IPS-18c (cell line): ENCODE measurements around the gene SMAD1.

Experiments used
- H3K4me3 ChIP-seq: 2 replicates; pipeline ENCODE4 v1.7.0; 2013; ENCODE audit warnings: low read depth, mild to moderate bottlenecking, low read length, moderate library complexity; ENCODE audit not compliant: insufficient read depth
- H3K9me3 ChIP-seq: one replicate; pipeline ENCODE4 v1.6.1; 2013; ENCODE audit warnings: mild to moderate bottlenecking, low read length, moderate library complexity; ENCODE audit not compliant: control insufficient read depth, insufficient read depth

SMAD1 gene

DNA sequence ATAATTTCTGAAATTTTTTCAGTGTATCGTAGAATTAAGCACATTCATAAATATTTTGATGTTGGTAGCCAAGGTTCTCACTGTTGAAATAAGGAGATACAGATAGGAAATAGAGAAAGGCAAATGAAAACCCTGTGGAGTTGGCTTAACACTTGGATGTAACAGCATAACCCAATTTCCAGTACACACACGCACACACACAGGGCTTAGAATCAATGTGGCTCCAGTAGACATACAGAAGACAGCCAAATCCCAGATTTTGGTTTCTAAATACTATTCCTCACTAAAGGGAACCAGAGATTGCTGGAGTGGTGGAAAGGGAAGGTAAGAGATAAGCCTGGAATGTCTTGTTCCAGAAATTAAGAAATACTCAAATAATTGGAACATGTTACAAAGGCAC, 54.4 kb downstream of the SMAD1 start:
- H3K9me3 ChIP-seq: no peaks in the 10 kb centered on the region
- no peak overlapping the region for H3K4me3 ChIP-seq

DNA sequence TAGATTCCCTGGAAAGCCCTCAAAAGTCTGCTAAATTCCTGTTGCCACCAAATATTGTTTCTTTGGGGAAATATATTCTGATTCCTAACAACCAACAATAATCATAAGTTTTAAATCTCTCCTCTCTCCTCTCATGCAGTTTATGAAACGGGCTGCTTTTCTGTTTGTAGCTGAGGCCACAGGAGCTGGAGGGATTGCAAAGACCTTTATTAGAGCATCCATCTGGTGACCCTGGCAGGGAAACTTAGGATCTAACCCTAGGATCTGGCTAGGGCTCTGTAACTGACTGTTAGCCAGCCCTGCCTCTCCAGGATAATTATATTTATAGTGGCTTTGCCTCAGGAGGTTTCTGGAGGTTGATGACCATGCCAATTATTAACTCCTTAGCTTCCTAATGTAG, 56.9 kb downstream of the SMAD1 start:
- no peaks in the 10 kb centered on the region for H3K9me3 ChIP-seq
- H3K4me3 ChIP-seq: no peak overlapping the region

DNA sequence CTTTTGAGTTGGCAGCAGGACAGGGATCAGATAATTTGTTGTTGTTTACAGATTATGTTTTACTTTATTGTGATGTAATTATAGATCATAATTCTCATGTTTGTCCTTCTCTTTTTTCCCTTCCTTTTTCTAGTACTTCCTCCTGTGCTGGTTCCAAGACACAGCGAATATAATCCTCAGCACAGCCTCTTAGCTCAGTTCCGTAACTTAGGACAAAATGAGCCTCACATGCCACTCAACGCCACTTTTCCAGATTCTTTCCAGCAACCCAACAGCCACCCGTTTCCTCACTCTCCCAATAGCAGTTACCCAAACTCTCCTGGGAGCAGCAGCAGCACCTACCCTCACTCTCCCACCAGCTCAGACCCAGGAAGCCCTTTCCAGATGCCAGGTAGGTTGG, 58.0 kb downstream of the SMAD1 start:
- no peak overlapping the region for H3K4me3 ChIP-seq
- H3K9me3 ChIP-seq: no peaks in the 10 kb centered on the region

DNA sequence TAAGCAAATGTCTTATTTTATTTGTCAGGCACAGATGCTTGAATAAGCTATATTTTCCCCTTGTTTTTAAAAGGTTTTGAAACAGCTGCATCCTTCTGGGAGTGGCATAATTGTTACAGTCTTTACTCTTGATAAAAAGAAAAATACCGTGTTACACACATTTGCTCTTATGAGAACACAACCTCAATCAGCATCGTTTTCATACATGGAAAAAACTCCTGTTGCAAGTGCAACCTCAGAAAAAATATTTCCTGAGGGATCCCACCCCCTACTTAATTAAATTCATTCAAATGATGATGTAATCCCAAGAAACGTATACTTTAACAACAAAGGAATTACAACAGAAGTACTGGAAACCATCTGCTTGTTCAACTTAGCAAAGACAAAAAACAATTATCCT, 58.6 kb downstream of the SMAD1 start:
- Histone ChIP-seq H3K4me3 (no peak overlapping the region), H3K9me3 (no peaks in the 10 kb centered on the region)

DNA sequence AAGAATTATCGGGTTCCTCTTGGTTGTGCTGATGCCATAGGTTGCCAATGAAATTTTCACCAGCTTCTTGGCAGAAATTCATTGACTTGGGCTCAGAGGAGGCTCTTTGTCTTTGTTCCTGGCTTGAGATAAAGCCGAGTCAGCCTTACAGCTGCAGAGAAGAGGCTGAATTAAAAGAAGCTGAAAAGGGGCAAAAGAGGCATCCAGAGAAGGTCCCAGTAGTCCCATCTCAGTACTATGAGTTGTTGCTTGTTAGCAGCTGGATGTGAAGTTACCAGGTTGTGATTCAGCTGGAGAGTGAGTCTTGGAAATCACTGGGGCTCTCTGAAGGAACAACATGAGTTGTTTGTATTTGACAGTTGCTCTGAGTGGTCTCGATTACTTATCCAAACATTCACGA, 59.7 kb downstream of the SMAD1 start:
- no peaks in the 10 kb centered on the region for H3K9me3 ChIP-seq
- no peak overlapping the region for H3K4me3 ChIP-seq

DNA sequence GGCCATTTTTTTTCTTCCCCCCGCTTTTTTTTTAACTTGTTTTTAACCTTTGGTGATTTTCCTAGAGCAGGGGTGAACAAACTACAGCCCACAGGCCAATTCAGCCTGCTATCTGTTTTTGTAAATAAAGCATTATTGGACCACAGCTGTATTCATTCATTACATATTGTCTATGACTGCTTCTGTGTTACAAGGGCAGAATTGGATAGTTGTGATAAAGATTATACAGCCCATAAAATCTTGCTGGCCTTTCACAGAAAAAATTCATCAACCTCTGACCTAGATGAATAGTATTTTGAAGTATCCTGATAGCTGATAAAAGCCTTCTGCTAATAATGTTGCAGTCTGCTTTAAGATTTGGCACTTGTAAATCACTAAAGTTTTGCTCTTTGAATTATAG, 63.4 kb downstream of the SMAD1 start:
- Histone ChIP-seq H3K9me3 (no peaks in the 10 kb centered on the region), H3K4me3 (no peak overlapping the region)

DNA sequence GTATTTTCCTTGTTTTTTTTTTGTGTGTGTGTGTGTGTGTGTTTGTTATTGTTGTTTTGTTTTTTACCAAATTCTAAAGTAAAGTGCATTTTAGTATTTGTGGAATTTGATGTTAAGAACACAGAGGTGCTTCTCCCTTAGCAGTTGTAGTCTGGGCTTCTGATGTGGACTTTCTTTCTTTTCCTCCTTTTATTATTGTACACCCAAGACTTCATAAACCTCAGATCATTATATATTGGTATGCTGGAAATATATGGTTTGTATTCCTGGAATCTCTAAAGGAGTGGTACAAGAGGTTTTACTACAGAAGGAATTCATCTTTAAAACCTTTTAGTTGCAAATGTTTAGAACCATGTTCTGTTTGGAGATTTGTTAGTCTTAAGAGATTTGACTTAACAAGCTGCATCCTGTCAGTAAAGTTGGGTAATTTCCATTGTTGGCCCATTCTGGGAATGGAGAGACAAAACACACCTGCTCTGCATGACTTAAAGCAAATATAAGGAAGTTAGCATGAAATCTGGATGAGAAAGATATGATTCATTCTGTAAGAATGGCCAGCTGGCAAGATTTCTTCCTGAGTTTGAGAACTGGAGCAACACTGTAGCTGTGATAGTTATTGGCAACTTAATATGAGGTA, 64.0 kb downstream of the SMAD1 start:
- no peaks in the 10 kb centered on the region for H3K9me3 ChIP-seq
- no peak overlapping the region for H3K4me3 ChIP-seq

DNA sequence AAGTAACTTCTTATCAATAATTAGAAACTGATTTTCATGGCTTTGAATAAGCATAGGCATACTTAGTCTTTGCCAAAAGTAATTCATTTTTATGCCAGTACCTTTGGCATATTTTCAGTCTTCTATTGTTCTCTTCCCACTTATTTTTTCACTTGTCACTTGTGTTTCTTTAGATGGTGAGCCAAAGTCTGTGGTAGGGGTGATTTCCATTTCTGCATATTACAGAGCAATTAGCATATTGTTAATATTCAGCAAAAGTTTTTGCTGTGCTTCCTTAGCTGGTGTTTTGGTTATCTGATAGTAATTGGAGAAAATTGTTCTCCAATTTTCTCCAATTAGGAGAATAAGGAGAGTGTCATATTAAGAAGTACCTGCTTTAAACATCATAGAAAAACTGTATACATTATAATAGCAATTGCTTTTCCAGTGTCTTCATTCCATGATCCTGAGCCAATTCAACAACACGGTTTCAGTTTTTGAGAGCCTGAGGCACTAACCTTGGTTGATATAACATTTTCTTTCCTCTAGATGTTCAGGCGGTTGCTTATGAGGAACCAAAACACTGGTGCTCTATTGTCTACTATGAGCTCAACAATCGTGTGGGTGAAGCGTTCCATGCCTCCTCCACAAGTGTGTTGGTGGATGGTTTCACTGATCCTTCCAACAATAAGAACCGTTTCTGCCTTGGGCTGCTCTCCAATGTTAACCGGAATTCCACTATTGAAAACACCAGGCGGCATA, 64.7 kb downstream of the SMAD1 start:
- Histone ChIP-seq H3K9me3 (no peaks in the 10 kb centered on the region), H3K4me3 (no peak overlapping the region)

DNA sequence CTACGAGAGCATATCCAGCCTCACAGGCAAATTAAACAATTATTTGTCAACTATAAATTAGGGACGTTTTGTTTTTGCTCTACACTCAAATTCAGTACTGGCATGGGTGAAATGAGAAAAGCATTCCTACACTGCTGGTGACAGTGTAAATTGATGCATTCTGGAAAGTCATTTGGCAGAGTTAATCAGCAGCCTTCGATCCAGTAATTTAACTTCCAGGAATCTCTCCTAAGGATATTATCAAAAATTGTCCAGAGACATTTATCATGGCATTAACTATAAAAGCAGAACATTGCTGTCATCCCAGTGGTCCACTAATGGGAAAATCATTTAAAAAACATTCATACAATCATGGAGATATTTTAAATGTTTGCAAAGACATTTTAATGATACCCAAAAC, 70.0 kb downstream of the SMAD1 start:
- H3K4me3 ChIP-seq: no peak overlapping the region
- H3K9me3 ChIP-seq: no peaks in the 10 kb centered on the region

DNA sequence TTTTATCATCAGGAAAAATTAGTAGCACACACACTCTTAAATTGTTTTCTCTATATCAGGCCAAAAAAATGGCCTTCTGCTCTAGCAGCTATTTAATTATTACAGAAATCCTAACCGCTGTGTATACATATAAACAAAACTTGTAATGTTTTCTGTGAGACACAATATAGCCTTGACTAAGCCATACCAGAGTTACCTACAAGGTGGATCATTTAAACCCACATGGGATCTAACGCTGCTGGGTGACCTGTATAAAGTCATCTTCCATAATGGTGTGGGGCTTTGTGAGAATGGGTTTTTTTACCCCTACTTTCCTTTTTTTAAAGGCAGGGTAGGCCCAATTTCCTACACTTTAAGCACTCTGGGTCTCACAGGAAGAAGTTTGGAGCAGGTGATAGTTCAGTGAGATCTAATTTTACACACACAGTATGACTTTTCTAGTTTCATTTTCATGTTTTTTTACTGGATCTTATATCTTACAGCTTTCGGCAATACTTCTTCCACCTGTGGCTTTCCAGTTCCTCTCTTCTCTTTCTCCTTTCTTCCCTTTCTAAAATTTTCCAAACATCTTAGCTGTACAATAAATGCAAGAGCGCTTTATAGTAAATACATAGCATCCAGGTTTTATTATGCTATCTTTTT, 70.6 kb downstream of the SMAD1 start:
- H3K4me3 ChIP-seq: no peak overlapping the region
- no peaks in the 10 kb centered on the region for H3K9me3 ChIP-seq

DNA sequence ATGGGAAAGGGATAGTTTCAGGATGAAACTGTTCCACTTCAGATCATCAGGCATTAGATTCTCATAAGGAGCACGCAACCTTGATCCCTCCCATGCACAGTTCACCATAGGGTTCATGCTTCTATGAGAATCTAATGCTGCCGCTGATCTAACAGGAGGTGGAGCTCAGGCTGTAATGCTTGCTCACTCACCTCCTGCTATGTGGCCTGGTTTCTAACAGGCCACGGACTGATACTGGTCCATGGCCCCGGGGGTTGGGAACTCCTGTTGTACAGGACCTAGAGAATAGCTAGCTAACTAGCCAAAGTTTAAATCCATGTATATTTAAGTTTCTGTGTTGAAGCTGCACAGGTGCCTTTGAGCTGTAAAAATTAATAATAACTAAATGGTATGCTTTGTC, 71.7 kb downstream of the SMAD1 start:
- H3K9me3 ChIP-seq: no peaks in the 10 kb centered on the region
- H3K4me3 ChIP-seq: no peak overlapping the region

DNA sequence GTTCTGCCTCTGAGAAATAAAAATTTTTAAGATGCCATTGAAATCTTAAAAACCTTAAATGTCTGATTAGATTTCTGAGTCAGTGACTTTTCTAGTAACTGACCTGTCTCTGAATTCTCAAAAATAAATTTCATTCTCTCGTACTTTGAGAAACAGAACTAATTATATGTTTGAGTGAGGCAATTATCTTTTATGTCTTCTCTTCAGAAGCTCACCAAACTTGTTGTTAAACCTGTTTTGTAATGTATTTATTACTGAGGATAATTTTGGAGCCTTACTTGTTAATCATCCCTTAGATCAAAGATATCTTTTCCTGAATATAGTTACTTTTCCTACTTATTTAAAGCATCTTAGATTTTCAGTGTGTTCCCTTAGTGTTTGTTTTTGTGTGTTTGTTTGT, 73.0 kb downstream of the SMAD1 start:
- H3K4me3 ChIP-seq: no peak overlapping the region

DNA sequence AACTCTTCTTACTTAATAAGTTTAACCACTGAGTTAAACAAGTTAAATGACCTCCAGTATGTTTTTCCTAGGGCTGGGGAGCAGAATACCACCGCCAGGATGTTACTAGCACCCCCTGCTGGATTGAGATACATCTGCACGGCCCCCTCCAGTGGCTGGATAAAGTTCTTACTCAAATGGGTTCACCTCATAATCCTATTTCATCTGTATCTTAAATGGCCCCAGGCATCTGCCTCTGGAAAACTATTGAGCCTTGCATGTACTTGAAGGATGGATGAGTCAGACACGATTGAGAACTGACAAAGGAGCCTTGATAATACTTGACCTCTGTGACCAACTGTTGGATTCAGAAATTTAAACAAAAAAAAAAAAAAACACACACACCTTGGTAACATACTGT, 76.1 kb downstream of the SMAD1 start:
- no peaks in the 10 kb centered on the region for H3K9me3 ChIP-seq
- H3K4me3 ChIP-seq: no peak overlapping the region

More for the DNA sequence above, 73.0 kb downstream of the SMAD1 start:
- H3K9me3 ChIP-seq: no peaks in the 10 kb centered on the region

DNA sequence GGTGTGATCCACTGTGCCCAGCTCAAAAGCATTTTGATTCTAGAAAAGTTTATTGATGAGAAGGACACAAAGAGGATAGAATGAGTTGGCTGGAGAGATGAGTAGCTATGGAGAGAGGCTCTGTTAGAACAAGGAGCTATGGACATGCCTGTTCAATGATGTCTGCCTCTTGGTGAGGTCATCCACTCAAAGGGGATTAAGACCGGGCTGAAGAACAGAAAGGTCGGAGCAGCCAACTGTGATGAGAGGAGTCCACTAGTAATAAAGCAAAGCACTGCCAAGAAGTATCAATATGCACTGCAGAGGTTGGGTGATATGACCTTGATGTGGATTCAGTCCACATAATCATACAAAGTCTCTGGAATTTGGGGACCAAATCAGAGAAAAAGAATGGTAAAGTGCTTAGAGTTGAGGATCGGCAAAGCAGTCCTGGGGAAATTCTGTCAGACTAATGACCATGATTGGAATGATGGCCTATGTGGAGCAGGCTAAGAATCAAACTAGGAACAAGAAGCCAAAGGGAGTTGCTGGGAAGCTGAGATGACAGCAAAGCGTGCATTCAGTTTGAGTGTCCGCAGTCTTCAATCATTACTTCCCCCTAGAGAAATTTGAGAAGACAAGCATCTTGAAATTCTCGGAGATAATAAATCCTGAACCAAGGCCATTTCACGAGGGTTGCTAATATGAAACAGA, 81.8 kb downstream of the SMAD1 start:
- H3K4me3 ChIP-seq: no peak overlapping the region
- peaks cover 4% of the 10 kb centered on the region for H3K9me3 ChIP-seq

DNA sequence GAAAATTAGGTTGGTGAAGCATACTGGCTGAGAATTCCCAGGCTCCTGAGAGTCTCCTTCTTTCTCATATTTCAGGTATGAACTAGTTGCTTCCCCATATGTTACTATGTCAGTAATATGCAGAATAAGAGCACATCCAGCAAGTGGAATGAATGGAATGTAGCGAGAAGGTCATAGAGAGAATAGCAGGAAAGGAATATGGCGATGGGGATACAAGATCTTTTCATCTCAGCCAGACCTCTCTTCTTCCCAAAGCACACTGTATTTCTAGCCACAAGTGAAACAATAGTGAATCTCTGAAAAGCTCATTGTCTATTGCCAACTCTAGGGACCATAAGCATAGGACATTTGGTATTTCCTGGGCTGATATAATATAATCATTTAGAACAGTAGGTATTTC, 82.9 kb downstream of the SMAD1 start:
- Histone ChIP-seq H3K4me3 (no peak overlapping the region), H3K9me3 (peaks cover 4% of the 10 kb centered on the region)

DNA sequence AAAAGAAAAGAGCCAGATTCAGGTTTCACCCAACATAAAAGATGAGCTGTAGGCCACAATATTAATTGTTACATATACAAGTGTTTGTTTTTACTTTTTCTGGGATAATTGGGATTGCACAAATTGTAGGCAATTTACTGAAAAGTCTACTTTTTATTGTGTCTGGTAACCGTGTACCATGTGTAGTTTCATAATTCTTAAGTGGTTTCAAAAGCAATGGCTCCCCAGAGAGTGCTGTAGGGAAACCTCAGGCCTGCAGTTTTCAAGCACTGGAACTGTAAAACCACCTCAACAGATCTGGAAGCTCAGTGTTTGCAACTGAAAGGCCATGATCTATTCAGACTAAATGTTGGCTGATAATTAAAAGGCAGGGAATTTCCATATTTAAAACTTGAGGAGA, 83.7 kb downstream of the SMAD1 start:
- peaks cover 4% of the 10 kb centered on the region for H3K9me3 ChIP-seq
- no peak overlapping the region for H3K4me3 ChIP-seq

DNA sequence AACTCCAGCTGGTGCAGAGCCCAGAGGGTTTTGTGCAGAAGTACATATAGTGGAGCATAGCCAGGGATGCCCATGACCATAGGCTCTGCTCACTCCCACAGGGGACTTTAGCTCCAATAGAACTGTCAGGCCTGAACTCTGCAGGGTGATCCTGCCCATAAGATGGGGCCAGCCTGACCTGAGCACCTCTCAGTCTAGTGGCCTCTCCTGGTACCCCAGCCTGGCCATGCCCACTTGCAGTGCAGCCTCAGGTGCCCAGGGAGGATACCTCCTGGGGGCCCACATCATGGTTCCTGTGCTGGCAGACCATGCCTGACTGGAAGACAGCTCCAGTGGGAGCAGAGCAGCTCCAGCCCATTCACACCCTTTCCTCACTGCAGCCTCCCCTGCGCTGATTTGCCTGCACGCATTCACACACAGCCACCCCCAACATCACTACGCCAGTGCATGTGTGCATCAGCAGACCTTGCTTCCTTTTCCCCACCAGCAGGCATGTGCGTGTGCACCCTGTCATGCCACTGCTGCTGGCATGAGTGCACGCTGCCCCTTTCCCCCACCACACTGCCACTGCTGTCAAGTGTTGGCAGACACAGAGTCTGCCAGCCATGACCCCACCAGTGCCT, 84.5 kb downstream of the SMAD1 start:
- Histone ChIP-seq H3K4me3 (no peak overlapping the region; the same call in 1 of the 2 replicates), H3K9me3 (peaks cover 4% of the 10 kb centered on the region)
